Measurements from ENCODE around the gene CGREF1. TPM values are rescaled to one million over a fixed set of nuclear protein-coding genes. Genes with fewer than 3 reads are reported as not detected.

Gene CGREF1
- total RNA-seq, 4 donors from 2014 or later: 4.0 to 8.5 (median 6.2) TPM

DNA sequence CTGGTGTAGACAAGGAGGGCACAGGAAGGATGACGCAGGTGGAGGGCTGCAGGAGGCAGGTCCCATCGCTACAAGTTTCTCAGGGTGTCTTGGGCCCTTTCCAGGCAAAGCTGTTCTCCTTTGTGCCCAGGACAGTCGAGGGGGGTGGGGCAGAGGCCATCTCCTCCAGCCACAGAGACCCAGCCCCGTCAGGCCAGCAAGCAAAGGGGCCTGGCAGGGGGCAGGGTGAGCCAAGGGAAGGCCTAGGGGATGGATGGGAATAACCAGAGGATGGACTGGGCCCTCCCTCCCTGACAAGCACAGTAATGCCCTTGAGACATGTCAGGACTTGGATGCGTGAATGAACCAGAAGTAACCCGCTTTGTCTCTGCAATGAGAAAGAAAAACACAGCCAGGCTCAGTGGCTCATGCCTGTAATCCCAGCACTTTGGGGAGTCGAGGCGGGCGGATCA lies 36.2 kb upstream of the CGREF1 start:
- TF ChIP-seq CTCF (IDR thresholded peaks at IDR 0.05; ENCODE audit: low read depth): no peak

GRCh38 chr2:27154488-27154887 lies 35.6 kb upstream of the CGREF1 start:
- no peak for TF ChIP-seq CTCF (IDR thresholded peaks at IDR 0.05; ENCODE audit: low read depth)

GRCh38 chr2:27152796-27153464 lies 34.0 kb upstream of the CGREF1 start:
- no peak for TF ChIP-seq CTCF (IDR thresholded peaks at IDR 0.05; ENCODE audit: low read depth)

DNA sequence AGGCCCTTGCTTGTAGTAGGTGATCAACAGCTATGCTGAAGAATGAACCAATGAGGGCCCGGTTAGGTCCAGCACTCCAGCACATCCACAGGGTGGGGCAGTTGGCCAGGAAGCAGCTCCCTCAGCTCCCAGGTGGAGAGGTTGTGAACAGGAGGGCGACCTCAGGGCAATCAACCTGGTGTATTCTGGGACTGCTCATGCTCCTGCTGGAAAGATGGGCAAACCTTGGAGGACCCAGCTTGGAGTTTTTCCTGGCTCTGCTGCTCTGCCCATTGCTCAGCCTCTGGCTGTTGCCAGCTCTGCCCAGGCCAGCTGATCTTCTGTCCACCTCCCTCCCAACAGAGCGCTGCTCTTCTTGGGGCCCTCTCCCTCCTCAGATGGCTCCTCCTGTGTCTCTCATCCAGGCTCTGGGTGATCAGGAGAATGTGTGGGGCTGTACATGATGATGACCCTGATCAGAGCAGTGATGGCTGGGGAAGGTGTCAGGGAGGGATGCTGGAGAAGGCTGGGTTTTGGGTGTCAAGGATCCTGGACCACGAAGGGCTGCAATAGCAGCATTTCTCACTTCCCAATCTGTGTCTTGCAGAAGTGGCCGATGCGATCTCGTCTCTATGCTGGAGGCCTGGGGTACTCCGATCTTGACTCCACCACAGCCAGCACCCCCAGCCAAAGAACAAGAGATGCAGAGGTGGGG lies 33.3 kb upstream of the CGREF1 start:
- TF ChIP-seq CTCF (IDR thresholded peaks at IDR 0.05; ENCODE audit: low read depth): no peak

DNA sequence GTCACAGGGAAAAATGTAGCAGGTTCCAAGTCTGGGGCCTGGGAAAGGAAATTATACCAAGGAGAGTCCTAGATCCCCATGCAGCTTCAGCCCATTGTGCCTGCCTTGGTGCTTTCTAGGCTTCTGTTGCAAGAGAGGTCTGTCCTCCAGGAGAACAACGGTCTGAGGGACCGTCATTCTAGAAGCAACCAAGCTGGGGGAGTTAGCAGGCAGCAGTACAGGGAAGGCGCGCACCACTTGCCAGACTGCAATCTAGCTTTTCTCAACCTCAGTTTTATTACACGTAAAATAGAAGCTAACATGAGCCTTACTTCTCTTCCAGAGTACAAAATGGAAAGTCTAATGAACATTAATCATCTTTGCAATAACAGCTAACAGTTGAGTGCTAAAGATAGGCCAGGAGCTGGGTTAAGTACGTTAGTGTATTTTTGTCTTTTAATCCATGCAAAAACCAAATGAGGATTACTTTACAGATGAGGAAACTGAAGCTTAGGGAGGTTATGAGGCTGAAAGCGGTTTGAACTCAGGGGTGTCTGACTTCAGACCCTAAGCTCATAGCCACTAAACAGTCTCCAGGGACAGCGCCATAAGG lies 31.8 kb upstream of the CGREF1 start:
- no peak for TF ChIP-seq CTCF (IDR thresholded peaks at IDR 0.05; ENCODE audit: low read depth)

DNA sequence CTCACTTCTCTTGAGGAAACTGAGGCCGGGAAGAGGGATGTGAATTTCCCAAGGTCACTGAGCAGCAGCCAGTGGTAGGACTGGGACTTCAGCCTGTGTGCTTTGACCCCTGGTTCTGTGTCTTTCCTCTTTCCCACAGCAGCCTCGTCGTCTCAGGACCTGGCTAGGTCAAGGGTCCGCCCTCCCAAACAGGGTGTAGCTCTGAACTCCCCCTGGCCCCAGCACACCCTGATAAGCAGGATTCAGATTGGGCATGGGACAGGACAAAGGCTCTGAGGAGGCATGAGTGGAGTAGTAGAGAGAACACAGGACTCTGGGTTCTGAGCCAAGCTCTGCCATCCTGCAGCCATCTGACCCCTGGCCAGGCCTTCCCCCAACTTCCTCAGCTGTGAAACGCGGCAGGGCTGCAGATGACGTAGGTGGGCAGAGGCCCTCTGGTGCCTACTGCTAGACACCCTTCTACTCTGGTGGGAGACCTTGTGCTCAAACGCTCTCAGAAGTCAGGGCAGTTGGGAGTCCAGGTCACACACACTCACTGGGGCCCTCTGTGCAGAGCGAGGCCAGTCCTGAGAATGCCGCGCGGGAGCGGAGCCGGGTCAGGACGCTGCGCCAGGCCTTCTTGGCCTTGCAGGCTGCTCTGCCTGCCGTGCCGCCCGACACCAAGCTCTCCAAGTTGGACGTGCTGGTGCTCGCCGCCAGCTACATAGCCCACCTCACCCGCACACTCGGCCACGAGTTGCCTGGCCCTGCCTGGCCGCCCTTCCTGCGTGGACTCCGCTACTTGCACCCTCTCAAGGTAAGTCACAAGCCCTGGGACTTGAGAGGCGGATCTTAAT lies 30.9 kb upstream of the CGREF1 start:
- TF ChIP-seq CTCF (IDR thresholded peaks at IDR 0.05; ENCODE audit: low read depth): no peak

Data from subcutaneous adipose tissue (tissue), 4 donors.